Activated naive CD8-positive, alpha-beta T cell treated with anti-CD3 and anti-CD28 coated beads, Interleukin-2, amount 50 U/mL, for 16 hours (primary cell): ENCODE measurements around the gene HS3ST5.

Experiments used
- DNase-seq: peaks from one replicate; pipeline ENCODE4 v3.0.0-alpha.2; 2020; ENCODE audit warnings: low read depth, low spot score

The HS3ST5 gene

GRCh38 chr6:114342826-114343781 is at the start of gene HS3ST5:
Gene HS3ST5, minus strand, starts transcription at chr6:114343023. Its CDS starts 280,178 bp downstream, at chr6:114062845.
- no peak for DNase-seq

GRCh38 chr6:114390176-114390575 is 47.4 kb upstream of the HS3ST5 start:
- DNase-seq = no peak

- DNase-seq = no peak
These were observed 46.3 kb upstream of the HS3ST5 start for GRCh38 chr6:114389111-114389510.

- DNase-seq = no peak
These were observed 39.6 kb upstream of the HS3ST5 start for GRCh38 chr6:114382406-114382805.

- DNase-seq = no peak
These were observed 35.1 kb upstream of the HS3ST5 start for GRCh38 chr6:114377881-114378280.

GRCh38 chr6:114376611-114377175 is 33.9 kb upstream of the HS3ST5 start:
- DNase-seq = no peak

- no peak for DNase-seq
These were observed 32.8 kb upstream of the HS3ST5 start for GRCh38 chr6:114375541-114376192.

GRCh38 chr6:114367315-114367961 is 24.6 kb upstream of the HS3ST5 start:
- no peak for DNase-seq

- no peak for DNase-seq
These were observed 24.1 kb upstream of the HS3ST5 start for GRCh38 chr6:114366899-114367298.

GRCh38 chr6:114364301-114364700 is 21.5 kb upstream of the HS3ST5 start:
- DNase-seq = no peak

GRCh38 chr6:114362957-114363356 is 20.1 kb upstream of the HS3ST5 start:
- no peak for DNase-seq

- no peak for DNase-seq
These were observed 19.6 kb upstream of the HS3ST5 start for GRCh38 chr6:114362396-114362795.

- no peak for DNase-seq
These were observed 18.2 kb upstream of the HS3ST5 start for GRCh38 chr6:114361036-114361435.

GRCh38 chr6:114355300-114355699 is 12.5 kb upstream of the HS3ST5 start:
- DNase-seq = no peak

- no peak for DNase-seq
These were observed 11.7 kb upstream of the HS3ST5 start for GRCh38 chr6:114354482-114354881.

- DNase-seq = no peak
These were observed 3.6 kb upstream of the HS3ST5 start for GRCh38 chr6:114346451-114346850.

GRCh38 chr6:114344971-114345275 is 2.1 kb upstream of the HS3ST5 start:
- no peak for DNase-seq

- DNase-seq = no peak
These were observed 1.6 kb upstream of the HS3ST5 start for GRCh38 chr6:114344246-114344970.

GRCh38 chr6:114343782-114344144 is 940 bp upstream of the HS3ST5 start:
- DNase-seq = no peak

- no peak for DNase-seq
These were observed 567 bp downstream of the HS3ST5 start for GRCh38 chr6:114342086-114342825.

GRCh38 chr6:114339706-114340105 is 3.1 kb downstream of the HS3ST5 start:
- DNase-seq = no peak
